Measurements from ENCODE around the gene NUFIP2.

- TF ChIP-seq POLR2A (IDR thresholded peaks at IDR 0.05; ENCODE audit: low read depth): no peak
- TF ChIP-seq POLR2AphosphoS5 (IDR thresholded peaks at IDR 0.05): no peak
- TF ChIP-seq CTCF (IDR thresholded peaks at IDR 0.05): no peak
- no peak for TF ChIP-seq EP300 (IDR thresholded peaks at IDR 0.05)
Observed at GRCh38 chr17:29235904-29236303, 58.0 kb downstream of the NUFIP2 start.

All from esophagus muscularis mucosa (tissue), 4 donors.